Smooth muscle cell (in vitro differentiated cells): ENCODE results near the gene PRKCZ. TPM values are rescaled to one million over a fixed set of nuclear protein-coding genes. Genes with fewer than 3 reads are reported as not detected.

ENCODE experiments used
- DNase-seq: peaks from one replicate; lab custom pipeline; 2025; ENCODE audit not compliant: unreplicated experiment; lab: John Stamatoyannopoulos, UW
- H2AFZ ChIP-seq: fragments of 200-600 bp; sonication (generic); 2 replicates; pipeline ENCODE4 v1.6.0; 2016; ENCODE audit warnings: antibody characterized with exemption, low read depth, mild to moderate bottlenecking
- H3F3A ChIP-seq: fragments of 200-600 bp; sonication (generic); 2 replicates; pipeline ENCODE4 v1.6.0; 2017; ENCODE audit warnings: antibody characterized with exemption, low read depth
- H3K27ac ChIP-seq: fragments of 200-600 bp; sonication (generic); 2 replicates; pipeline ENCODE4 v1.5.1; 2016; ENCODE audit warnings: low read depth, mild to moderate bottlenecking
- H3K27me3 ChIP-seq: fragments of 200-600 bp; sonication (generic); 2 replicates; pipeline ENCODE4 v1.6.1; 2016; ENCODE audit warnings: low read depth, mild to moderate bottlenecking
- H3K36me3 ChIP-seq: fragments of 200-600 bp; sonication (generic); 2 replicates; pipeline ENCODE4 v1.5.1; 2016; ENCODE audit warnings: low read depth
- H3K4me1 ChIP-seq: fragments of 200-600 bp; sonication (generic); 2 replicates; pipeline ENCODE4 v1.5.1; 2016; ENCODE audit warnings: low read depth
- H3K4me2 ChIP-seq: fragments of 200-600 bp; sonication (generic); 2 replicates; pipeline ENCODE4 v1.6.0; 2016; ENCODE audit warnings: mild to moderate bottlenecking
- H3K4me3 ChIP-seq: fragments of 200-600 bp; sonication (generic); 2 replicates; pipeline ENCODE4 v1.5.1; 2016; ENCODE audit warnings: mild to moderate bottlenecking
- H3K79me2 ChIP-seq: fragments of 200-600 bp; sonication (generic); 2 replicates; pipeline ENCODE4 v1.6.0; 2016; ENCODE audit warnings: low read depth, mild to moderate bottlenecking
- H3K9ac ChIP-seq: fragments of 200-600 bp; sonication (generic); 2 replicates; pipeline ENCODE4 v1.6.0; 2016; ENCODE audit warnings: low read depth
- H3K9me3 ChIP-seq: fragments of 200-600 bp; sonication (generic); replicated peaks from 2 replicates; pipeline ENCODE4 v1.5.1; 2016; ENCODE audit warnings: low read depth
- H4K20me1 ChIP-seq: fragments of 200-600 bp; sonication (generic); 2 replicates; pipeline ENCODE4 v1.6.0; 2016; ENCODE audit warnings: low read depth
- CTCF ChIP-seq: fragments of 200-600 bp; sonication (generic); IDR thresholded peaks from 2 replicates; pipeline ENCODE4 v1.5.1; 2017; ENCODE audit warnings: borderline replicate concordance, mild to moderate bottlenecking, antibody characterized with exemption; ENCODE audit not compliant: insufficient read depth, poor library complexity, severe bottlenecking
- WGBS: methylation state at CpG from one replicate; pipeline ENCODE4 v1.1.7; 2016; ENCODE audit warnings: low lambda C conversion rate; 5-methylcytosine and 5-hydroxymethylcytosine counted together
- polyA plus RNA-seq: library from polyadenylated mRNA; unstranded; fragments of >200 nt; fragmentation: Nextera tagmentation; extraction: Ambion mirVana; gene quantifications from 2 replicates; pipeline ENCODE4 v1.2.1, GENCODE V29; 2016
- total RNA-seq: library from RNA; depleted of rRNA; stranded (reverse); fragments of >200 nt; gene quantifications from 2 replicates; pipeline ENCODE4 v1.2.3, GENCODE V29; 2014

The PRKCZ gene
- total and polyA plus RNA-seq, 2 experiments from 2014 or later = 5.8 to 10.3 TPM

- Histone ChIP-seq H3K4me2 (peak overlapping the region; percentile 67), H3K36me3 (no peaks in the 10 kb centered on the region), H3K27ac (no peak overlapping the region), H3K27me3 (no peaks in the 10 kb centered on the region), H2AFZ (no peak overlapping the region), H3K9ac (peak overlapping the region; percentile 32), H3K9me3 (no peaks in the 10 kb centered on the region), H3K4me1 (peaks cover 12% of the 10 kb centered on the region), H3K79me2 (no peaks in the 10 kb centered on the region), H4K20me1 (no peaks in the 10 kb centered on the region), H3K4me3 (no peak overlapping the region), H3F3A (no peaks in the 10 kb centered on the region)
- no peak for DNase-seq
- TF ChIP-seq CTCF = no peak
- WGBS = 91% methylated on average over 33 of the region's 33 CpGs
Measured at GRCh38 chr1:2115008-2115641, 64.9 kb downstream of the PRKCZ start.

GRCh38 chr1:2115702-2116341, 65.6 kb downstream of the PRKCZ start:
- no peak for TF ChIP-seq CTCF
- Histone ChIP-seq H3K4me3 (peak overlapping the region; percentile 29), H3K9me3 (no peaks in the 10 kb centered on the region), H3K27ac (peak overlapping the region; percentile 16), H3K36me3 (no peaks in the 10 kb centered on the region), H3K4me2 (peak overlapping the region; percentile 67), H4K20me1 (no peaks in the 10 kb centered on the region), H3K4me1 (peaks cover 12% of the 10 kb centered on the region), H3K79me2 (no peaks in the 10 kb centered on the region), H2AFZ (peak overlapping the region; percentile 54), H3K27me3 (no peaks in the 10 kb centered on the region), H3F3A (no peaks in the 10 kb centered on the region), H3K9ac (peak overlapping the region; percentile 32)
- 18% methylated on average over 28 of the region's 28 CpGs for WGBS
- DNase-seq = peak; percentile 16

- H3K27me3 ChIP-seq = no peaks in the 10 kb centered on the region
- no peaks in the 10 kb centered on the region for H3F3A ChIP-seq
- H2AFZ ChIP-seq = no peak overlapping the region
- WGBS = 88% methylated on average over 5 of the region's 5 CpGs
- no peaks in the 10 kb centered on the region for H3K9me3 ChIP-seq
- peaks cover 12% of the 10 kb centered on the region for H3K4me1 ChIP-seq
- H3K27ac ChIP-seq = no peak overlapping the region
- no peaks in the 10 kb centered on the region for H4K20me1 ChIP-seq
- H3K4me2 ChIP-seq = no peak overlapping the region
- no peak overlapping the region for H3K4me3 ChIP-seq
- H3K9ac ChIP-seq = no peak overlapping the region
- no peaks in the 10 kb centered on the region for H3K79me2 ChIP-seq
- H3K36me3 ChIP-seq = no peaks in the 10 kb centered on the region
- no peak for TF ChIP-seq CTCF
- DNase-seq = no peak
Measured at GRCh38 chr1:2119886-2120285, 69.7 kb downstream of the PRKCZ start.
